Vagina (tissue), 2 donors: ENCODE results near the gene VPS50. TPM values are rescaled to one million over a fixed set of nuclear protein-coding genes. Genes with fewer than 3 reads are reported as not detected.

Source experiments
- DNase-seq, 2 donors: peaks; one replicate each; pipeline ENCODE4 v3.0.0-alpha.2; 2017; ENCODE audit errors: extremely low spot score in 2 of 2
- H3K27ac ChIP-seq: fragments of 200-600 bp; sonication (generic); one replicate; pipeline ENCODE4 v1.5.1; 2019
- H3K27me3 ChIP-seq: fragments of 200-600 bp; sonication (generic); one replicate; pipeline ENCODE4 v1.5.1; 2019
- H3K36me3 ChIP-seq, 2 donors: fragments of 200-600 bp; sonication (generic); one replicate each; pipeline ENCODE4 v1.5.1; 2017 to 2019
- H3K4me1 ChIP-seq: fragments of 200-600 bp; sonication (generic); one replicate; pipeline ENCODE4 v1.5.1; 2019
- H3K4me3 ChIP-seq, 2 donors: fragments of 200-600 bp; sonication (generic); 1 replicate in 1 of 2; 2 replicates in 1 of 2; pipeline ENCODE4 v1.5.1; 2016 to 2019
- H3K9me3 ChIP-seq: fragments of 200-600 bp; sonication (generic); one replicate; pipeline ENCODE4 v1.5.1; 2019
- CTCF ChIP-seq, 3 experiments: fragments of 450-650 bp in 2 of 3; fragments of 200-600 bp in 1 of 3; sonication (generic) in 1 of 3; IDR thresholded peaks; one replicate each; pipeline ENCODE4 v1.5.1; 2017 to 2019; ENCODE audit warnings: antibody characterized with exemption in 3 of 3, mild to moderate bottlenecking in 2 of 3, moderate library complexity in 2 of 3
- POLR2A ChIP-seq, 2 donors: fragments of 450-650 bp; IDR thresholded peaks; one replicate each; pipeline ENCODE4 v1.6.1; 2017; ENCODE audit warnings: antibody characterized with exemption in 2 of 2, mild to moderate bottlenecking in 2 of 2, moderate library complexity in 2 of 2
- POLR2AphosphoS5 ChIP-seq, 2 donors: sonication (generic); formaldehyde crosslinking; IDR thresholded peaks; one replicate each; pipeline ENCODE4 v1.9.0; 2017; ENCODE audit warnings: antibody characterized with exemption in 2 of 2, mild to moderate bottlenecking in 2 of 2, low read depth in 1 of 2; ENCODE audit not compliant: insufficient read depth in 1 of 2
- intact Hi-C: fragments of 100-400 bp; cut with DNase I; formaldehyde crosslinking; loops from one replicate; pipeline ENCODE4 v1.15.1; 2023
- total RNA-seq: library from RNA; depleted of rRNA; stranded (reverse); fragments of >200 nt; gene quantifications from one replicate; pipeline ENCODE4 v1.2.3, GENCODE V29; 2016

The VPS50 gene
- total RNA-seq, 1 donor from 2014 or later = 13.0 TPM

GRCh38 chr7:93350338-93350737 lies 118.2 kb downstream of the VPS50 start:
- intact Hi-C loops = no loop called here
- no peak overlapping the region for H3K4me3 ChIP-seq
- TF ChIP-seq CTCF (IDR thresholded peaks at IDR 0.05) (no peak), POLR2AphosphoS5 (IDR thresholded peaks at IDR 0.05; ENCODE audit: insufficient read depth in 1 of 2, low read depth in 1 of 2) (no peak), POLR2A (IDR thresholded peaks at IDR 0.05) (no peak)
- no peaks in the 10 kb centered on the region for H3K36me3 ChIP-seq
- no peak for DNase-seq
- no peaks in the 10 kb centered on the region for H3K4me1 ChIP-seq
- no peaks in the 10 kb centered on the region for H3K9me3 ChIP-seq
- no peak overlapping the region for H3K27ac ChIP-seq
- H3K27me3 ChIP-seq = no peaks in the 10 kb centered on the region

- no peak overlapping the region for H3K27ac ChIP-seq
- DNase-seq = no peak
- intact Hi-C loops = no loop called here
- TF ChIP-seq POLR2AphosphoS5 (IDR thresholded peaks at IDR 0.05; ENCODE audit: insufficient read depth in 1 of 2, low read depth in 1 of 2) = no peak
- no peak for TF ChIP-seq CTCF (IDR thresholded peaks at IDR 0.05)
- TF ChIP-seq POLR2A (IDR thresholded peaks at IDR 0.05) = no peak
- H3K4me3 ChIP-seq = no peak overlapping the region
- H3K4me1 ChIP-seq = no peaks in the 10 kb centered on the region
- peaks cover 0 to 7% of the 10 kb centered on the region in 2 donors for H3K36me3 ChIP-seq
- no peaks in the 10 kb centered on the region for H3K9me3 ChIP-seq
- H3K27me3 ChIP-seq = no peaks in the 10 kb centered on the region
Observed at GRCh38 chr7:93352881-93353280, 120.7 kb downstream of the VPS50 start.

GRCh38 chr7:93354815-93355214 lies 122.6 kb downstream of the VPS50 start:
- peaks cover 0 to 13% of the 10 kb centered on the region in 2 donors for H3K36me3 ChIP-seq
- H3K9me3 ChIP-seq = no peaks in the 10 kb centered on the region
- intact Hi-C loops = no loop called here
- no peaks in the 10 kb centered on the region for H3K27me3 ChIP-seq
- TF ChIP-seq CTCF (IDR thresholded peaks at IDR 0.05) (no peak), POLR2A (IDR thresholded peaks at IDR 0.05) (no peak), POLR2AphosphoS5 (IDR thresholded peaks at IDR 0.05; ENCODE audit: insufficient read depth in 1 of 2, low read depth in 1 of 2) (no peak)
- no peak overlapping the region for H3K4me3 ChIP-seq
- H3K4me1 ChIP-seq = no peaks in the 10 kb centered on the region
- DNase-seq = no peak
- no peak overlapping the region for H3K27ac ChIP-seq

GRCh38 chr7:93359520-93360198 lies 127.5 kb downstream of the VPS50 start:
- TF ChIP-seq CTCF (IDR thresholded peaks at IDR 0.05) = no peak
- H3K27ac ChIP-seq = no peak overlapping the region
- no peaks in the 10 kb centered on the region for H3K9me3 ChIP-seq
- DNase-seq = no peak
- no peak overlapping the region for H3K4me3 ChIP-seq
- no peaks in the 10 kb centered on the region for H3K4me1 ChIP-seq
- H3K27me3 ChIP-seq = no peaks in the 10 kb centered on the region
- intact Hi-C loops = no loop called here
- peaks cover 0 to 13% of the 10 kb centered on the region in 2 donors for H3K36me3 ChIP-seq

GRCh38 chr7:93361853-93362252 lies 129.7 kb downstream of the VPS50 start:
- Histone ChIP-seq H3K27ac (no peak overlapping the region), H3K9me3 (no peaks in the 10 kb centered on the region), H3K27me3 (no peaks in the 10 kb centered on the region), H3K36me3 (peaks cover 0 to 6% of the 10 kb centered on the region in 2 donors), H3K4me3 (no peak overlapping the region), H3K4me1 (no peaks in the 10 kb centered on the region)
- no peak for DNase-seq
- intact Hi-C loops = no loop called here
- TF ChIP-seq POLR2AphosphoS5 (IDR thresholded peaks at IDR 0.05; ENCODE audit: insufficient read depth in 1 of 2, low read depth in 1 of 2) = no peak
- no peak for TF ChIP-seq POLR2A (IDR thresholded peaks at IDR 0.05)
- TF ChIP-seq CTCF (IDR thresholded peaks at IDR 0.05) = no peak
